PFSK-1 (cell line): ENCODE results near the gene KLHL1.

ENCODE experiments used
- POLR2AphosphoS5 ChIP-seq: IDR thresholded peaks from 2 replicates; pipeline ENCODE4 v1.6.1; 2012; ENCODE audit warnings: low read depth, mild to moderate bottlenecking, control low read depth, low read length, moderate library complexity
- TAF1 ChIP-seq: IDR thresholded peaks from 2 replicates; pipeline ENCODE4 v1.6.1; 2012; ENCODE audit warnings: low read length, control low read depth, borderline replicate concordance; ENCODE audit not compliant: insufficient read depth

DNA sequence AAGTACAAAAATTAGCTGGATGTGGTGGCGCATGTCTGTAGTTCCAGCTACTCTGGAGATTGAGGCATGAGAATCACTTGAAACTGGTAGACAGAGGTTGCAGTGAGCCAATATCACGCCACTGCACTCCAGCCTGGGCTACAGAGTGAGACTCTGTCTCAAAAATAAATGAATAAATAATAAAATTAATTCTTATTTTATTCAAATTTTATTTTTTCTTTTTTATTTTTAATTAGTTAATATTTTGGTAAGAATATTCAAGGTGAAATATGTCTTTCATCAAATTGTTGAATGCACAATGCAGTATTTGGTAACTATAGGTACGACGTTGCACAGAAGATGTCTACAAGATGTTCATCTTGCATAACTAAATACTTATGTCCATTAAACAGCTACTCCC is 111.2 kb downstream of the KLHL1 start:
- no peak for TF ChIP-seq TAF1
- no peak for TF ChIP-seq POLR2AphosphoS5
